ENCODE data around the gene SMIM38. TPM values are rescaled to one million over a fixed set of nuclear protein-coding genes. Genes with fewer than 3 reads are reported as not detected.
A peak's percentile ranks its signal among the peaks of the same experiment; 100 is the strongest.
"Not testable (repeated sequence)": the region's sequence is repeated elsewhere in the genome, so short reads cannot be mapped to it uniquely, and the experiment has no call there.

SMIM38 gene
- total and polyA plus RNA-seq, 5 experiments from 2014 or later: 0.11 to 0.49 (median 0.36) TPM; not detected in 2

GRCh38 chr11:69125861-69126260 lies 29.9 kb upstream of the SMIM38 start:
- H3K4me1 Mint-ChIP-seq: peaks cover 27 to 51% (median 39%) of the 10 kb centered on the region in 4 donors
- no peak for ATAC-seq
- POLR2A ChIA-PET: no interaction called here

GRCh38 chr11:69126286-69126685 lies 29.4 kb upstream of the SMIM38 start:
- no peak for DNase-seq
- H3K4me3 Mint-ChIP-seq: no peak overlapping the region
- no peaks in the 10 kb centered on the region for H3K27me3 Mint-ChIP-seq
- peaks cover 25 to 51% (median 39%) of the 10 kb centered on the region in 4 donors for H3K4me1 Mint-ChIP-seq
- peaks cover 0 to 6% (median 4%) of the 10 kb centered on the region in 3 donors for H3K36me3 Mint-ChIP-seq
- POLR2A ChIA-PET: no interaction called here
- peaks cover 3 to 15% (median 7%) of the 10 kb centered on the region in 9 donors for H3K9me3 Mint-ChIP-seq
- peak overlapping the region in 1 of 10 donors; percentile 56 for H3K27ac Mint-ChIP-seq
- no peak for ATAC-seq

More at GRCh38 chr11:69125861-69126260, 29.9 kb upstream of the SMIM38 start:
- Mint-ChIP-seq H3K9me3 (peaks cover 3 to 15% (median 7%) of the 10 kb centered on the region in 9 donors), H3K27ac (no peak overlapping the region), H3K27me3 (no peaks in the 10 kb centered on the region), H3K36me3 (peaks cover 0 to 6% (median 4%) of the 10 kb centered on the region in 3 donors), H3K4me3 (peak overlapping the region in 1 of 10 donors; percentile 20)
- DNase-seq: no peak

GRCh38 chr11:69127081-69127850 lies 28.5 kb upstream of the SMIM38 start:
- POLR2A ChIA-PET: no interaction called here
- no peak overlapping the region for H3K4me3 Mint-ChIP-seq
- H3K27ac Mint-ChIP-seq: no peak overlapping the region
- peaks cover 0 to 6% (median 4%) of the 10 kb centered on the region in 3 donors for H3K36me3 Mint-ChIP-seq
- DNase-seq (no peak), ATAC-seq (no peak)
- peaks cover 3 to 15% (median 7%) of the 10 kb centered on the region in 9 donors for H3K9me3 Mint-ChIP-seq
- peaks cover 19 to 43% (median 33%) of the 10 kb centered on the region in 4 donors for H3K4me1 Mint-ChIP-seq
- no peaks in the 10 kb centered on the region for H3K27me3 Mint-ChIP-seq

GRCh38 chr11:69127884-69128283 lies 27.9 kb upstream of the SMIM38 start:
- H3K36me3 Mint-ChIP-seq: peaks cover 0 to 6% (median 4%) of the 10 kb centered on the region in 3 donors
- POLR2A ChIA-PET: no interaction called here

GRCh38 chr11:69129053-69129452 lies 26.7 kb upstream of the SMIM38 start:
- H3K27ac Mint-ChIP-seq: peak overlapping the region in 2 of 10 donors; percentile 41 to 52
- H3K9me3 Mint-ChIP-seq: peaks cover 3 to 16% (median 8%) of the 10 kb centered on the region in 9 donors
- H3K36me3 Mint-ChIP-seq: peaks cover 0 to 8% (median 4%) of the 10 kb centered on the region in 3 donors
- ATAC-seq (no peak), DNase-seq (no peak)
- POLR2A ChIA-PET: no interaction called here
- H3K4me3 Mint-ChIP-seq: no peak overlapping the region
- H3K27me3 Mint-ChIP-seq: no peaks in the 10 kb centered on the region
- H3K4me1 Mint-ChIP-seq: peaks cover 9 to 32% (median 17%) of the 10 kb centered on the region in 4 donors

More at GRCh38 chr11:69127884-69128283, 27.9 kb upstream of the SMIM38 start:
- DNase-seq (no peak), ATAC-seq (no peak)
- no peaks in the 10 kb centered on the region for H3K27me3 Mint-ChIP-seq
- no peak overlapping the region for H3K27ac Mint-ChIP-seq
- H3K9me3 Mint-ChIP-seq: peaks cover 3 to 15% (median 7%) of the 10 kb centered on the region in 9 donors
- peaks cover 14 to 41% (median 27%) of the 10 kb centered on the region in 4 donors for H3K4me1 Mint-ChIP-seq
- no peak overlapping the region for H3K4me3 Mint-ChIP-seq

- no peaks in the 10 kb centered on the region for H3K27me3 Mint-ChIP-seq
- peaks cover 0 to 8% (median 4%) of the 10 kb centered on the region in 3 donors for H3K36me3 Mint-ChIP-seq
- H3K9me3 Mint-ChIP-seq: peaks cover 3 to 16% (median 8%) of the 10 kb centered on the region in 9 donors
- peak overlapping the region in 1 of 10 donors; percentile 11 for H3K27ac Mint-ChIP-seq
- DNase-seq (no peak), ATAC-seq (no peak)
- H3K4me1 Mint-ChIP-seq: peaks cover 6 to 27% (median 11%) of the 10 kb centered on the region in 4 donors
- POLR2A ChIA-PET: no interaction called here
- H3K4me3 Mint-ChIP-seq: no peak overlapping the region
Observed at GRCh38 chr11:69129647-69130046, 26.1 kb upstream of the SMIM38 start.

- DNase-seq (no peak), ATAC-seq (no peak)
- peaks cover 3 to 16% (median 8%) of the 10 kb centered on the region in 9 donors for H3K9me3 Mint-ChIP-seq
- H3K4me3 Mint-ChIP-seq: peak overlapping the region in 2 of 10 donors; percentile 14 to 36
- no peaks in the 10 kb centered on the region for H3K27me3 Mint-ChIP-seq
- peaks cover 6 to 24% (median 9%) of the 10 kb centered on the region in 4 donors for H3K4me1 Mint-ChIP-seq
- peaks cover 0 to 8% (median 4%) of the 10 kb centered on the region in 3 donors for H3K36me3 Mint-ChIP-seq
- POLR2A ChIA-PET: no interaction called here
- H3K27ac Mint-ChIP-seq: peak overlapping the region in 5 of 10 donors; percentile 19 to 87 (median 57)
Observed at GRCh38 chr11:69130654-69131053, 25.1 kb upstream of the SMIM38 start.

GRCh38 chr11:69131121-69131566 lies 24.6 kb upstream of the SMIM38 start:
- Mint-ChIP-seq H3K27me3 (no peaks in the 10 kb centered on the region), H3K4me1 (peaks cover 6 to 26% (median 9%) of the 10 kb centered on the region in 4 donors), H3K27ac (peak overlapping the region in 3 of 10 donors; percentile 51 to 87 (median 70)), H3K9me3 (peaks cover 3 to 16% (median 8%) of the 10 kb centered on the region in 9 donors), H3K4me3 (peak overlapping the region in 1 of 10 donors; percentile 36), H3K36me3 (peaks cover 0 to 8% (median 4%) of the 10 kb centered on the region in 3 donors)
- no peak for DNase-seq
- POLR2A ChIA-PET: no interaction called here
- ATAC-seq: no peak

- no peak overlapping the region for H3K27ac Mint-ChIP-seq
- DNase-seq (no peak), ATAC-seq (no peak)
- POLR2A ChIA-PET: no interaction called here
- H3K27me3 Mint-ChIP-seq: no peaks in the 10 kb centered on the region
- H3K9me3 Mint-ChIP-seq: peaks cover 3 to 16% (median 8%) of the 10 kb centered on the region in 9 donors
- H3K4me1 Mint-ChIP-seq: peaks cover 6 to 27% (median 9%) of the 10 kb centered on the region in 4 donors
- H3K36me3 Mint-ChIP-seq: peaks cover 0 to 8% (median 4%) of the 10 kb centered on the region in 3 donors
- no peak overlapping the region for H3K4me3 Mint-ChIP-seq
Observed at GRCh38 chr11:69131644-69132300, 24.0 kb upstream of the SMIM38 start.

- H3K9me3 Mint-ChIP-seq: peaks cover 3 to 16% (median 8%) of the 10 kb centered on the region in 9 donors
- peaks cover 6 to 30% (median 10%) of the 10 kb centered on the region in 4 donors for H3K4me1 Mint-ChIP-seq
- DNase-seq (no peak), ATAC-seq (no peak)
- POLR2A ChIA-PET: no interaction called here
- no peaks in the 10 kb centered on the region for H3K27me3 Mint-ChIP-seq
- peaks cover 0 to 8% (median 4%) of the 10 kb centered on the region in 3 donors for H3K36me3 Mint-ChIP-seq
- no peak overlapping the region for H3K27ac Mint-ChIP-seq
- no peak overlapping the region for H3K4me3 Mint-ChIP-seq
Observed at GRCh38 chr11:69132301-69132670, 23.4 kb upstream of the SMIM38 start.

GRCh38 chr11:69133251-69133650 lies 22.5 kb upstream of the SMIM38 start:
- Mint-ChIP-seq H3K27ac (peak overlapping the region in 1 of 10 donors; percentile 14), H3K36me3 (peaks cover 0 to 8% (median 4%) of the 10 kb centered on the region in 3 donors), H3K4me1 (peaks cover 7 to 34% (median 13%) of the 10 kb centered on the region in 4 donors), H3K9me3 (peaks cover 3 to 14% (median 7%) of the 10 kb centered on the region in 9 donors), H3K4me3 (no peak overlapping the region), H3K27me3 (no peaks in the 10 kb centered on the region)
- POLR2A ChIA-PET: no interaction called here
- no peak for DNase-seq
- no peak for ATAC-seq

GRCh38 chr11:69134182-69134581 lies 21.6 kb upstream of the SMIM38 start:
- DNase-seq, H3K4me3 Mint-ChIP-seq, H3K36me3 Mint-ChIP-seq, H3K27me3 Mint-ChIP-seq, POLR2A ChIA-PET, ATAC-seq, H3K9me3 Mint-ChIP-seq: not testable (repeated sequence)
- Mint-ChIP-seq H3K27ac (peak overlapping the region in 2 of 10 donors; percentile 22 to 53), H3K4me1 (peaks cover 7 to 35% (median 13%) of the 10 kb centered on the region in 4 donors)
